OCI-LY3 (cell line): ENCODE measurements around the gene MTFMT.
"Not testable (repeated sequence)": the region's sequence is repeated elsewhere in the genome, so short reads cannot be mapped to it uniquely, and the experiment has no call there.

Experiments
- H2AFZ ChIP-seq: fragments of 200-600, 300-600 bp; shearing (Covaris generic); 2 replicates; pipeline ENCODE4 v1.6.0; 2014; ENCODE audit warnings: antibody characterized with exemption, low read depth, low read length
- H3K27ac ChIP-seq: fragments of 200-600, 300-600 bp; sonication (generic); 2 replicates; pipeline ENCODE4 v1.5.1; 2014; ENCODE audit warnings: mild to moderate bottlenecking, low read length, moderate library complexity, mixed read lengths
- H3K27me3 ChIP-seq: fragments of 200-600, 300-600 bp; sonication (generic); 2 replicates; pipeline ENCODE4 v1.6.1; 2014; ENCODE audit warnings: low read depth, low read length, mixed read lengths
- H3K36me3 ChIP-seq: fragments of 200-600, 300-600 bp; sonication (generic); replicated peaks from 2 replicates; pipeline ENCODE3; 2014; ENCODE audit warnings: low read depth, low read length, mixed read lengths
- H3K4me1 ChIP-seq: fragments of 300-600, 200-600 bp; sonication (generic); 2 replicates; pipeline ENCODE4 v1.6.1; 2014; ENCODE audit warnings: low read length, mixed read lengths
- H3K4me2 ChIP-seq: fragments of 200-600, 300-600 bp; sonication (generic); 2 replicates; pipeline ENCODE4 v1.6.1; 2014; ENCODE audit warnings: low read length, mixed read lengths
- H3K4me3 ChIP-seq: fragments of 300-600, 200-600 bp; sonication (generic); 2 replicates; pipeline ENCODE4 v1.5.1; 2014; ENCODE audit warnings: antibody characterized with exemption, mild to moderate bottlenecking, low read length, moderate library complexity
- H3K79me2 ChIP-seq: fragments of 300-600, 200-600 bp; shearing (Covaris generic); 2 replicates; pipeline ENCODE4 v1.6.1; 2014; ENCODE audit warnings: mild to moderate bottlenecking, low read length, mixed read lengths
- H3K9ac ChIP-seq: fragments of 300-600, 200-600 bp; shearing (Covaris generic); 2 replicates; pipeline ENCODE4 v1.6.0; 2014; ENCODE audit warnings: mild to moderate bottlenecking, low read length, moderate library complexity
- H3K9me3 ChIP-seq: fragments of 200-600, 300-600 bp; shearing (Covaris generic); 2 replicates; pipeline ENCODE4 v1.6.1; 2014; ENCODE audit warnings: low read length, mixed read lengths; ENCODE audit not compliant: insufficient read depth
- H4K20me1 ChIP-seq: fragments of 200-600, 300-600 bp; sonication (generic); 2 replicates; pipeline ENCODE4 v1.6.1; 2016; ENCODE audit warnings: low read length, mixed read lengths; ENCODE audit not compliant: insufficient read depth
- CTCF ChIP-seq: fragments of 200-600, 300-600 bp; sonication (generic); IDR thresholded peaks from 2 replicates; pipeline ENCODE4 v1.5.1; 2014; ENCODE audit warnings: antibody characterized with exemption, low read length, low read depth
- EZH2phosphoT487 ChIP-seq: fragments of 200-600 bp; shearing (Covaris generic); IDR thresholded peaks from 2 replicates; pipeline ENCODE4 v1.6.1; 2018; ENCODE audit warnings: antibody characterized with exemption, mixed run types, low read depth

The MTFMT gene

GRCh38 chr15:65020419-65020818 is 9.0 kb downstream of the MTFMT start:
- Histone ChIP-seq H4K20me1 (no peaks in the 10 kb centered on the region), H3K9me3 (no peaks in the 10 kb centered on the region), H2AFZ (no peak overlapping the region), H3K79me2 (no peaks in the 10 kb centered on the region), H3K9ac (no peak overlapping the region), H3K4me2 (no peak overlapping the region), H3K4me3 (no peak overlapping the region), H3K4me1 (no peaks in the 10 kb centered on the region), H3K27ac (no peak overlapping the region), H3K27me3 (no peaks in the 10 kb centered on the region), H3K36me3 (peaks cover 55% of the 10 kb centered on the region)
- TF ChIP-seq CTCF (no peak), EZH2phosphoT487 (no peak)

- not testable (repeated sequence) for H3K4me3 ChIP-seq, H3K27me3 ChIP-seq, H3K27ac ChIP-seq, H3K4me1 ChIP-seq, H3K9ac ChIP-seq, H3K4me2 ChIP-seq, H3K79me2 ChIP-seq, H2AFZ ChIP-seq, H4K20me1 ChIP-seq, H3K9me3 ChIP-seq
- H3K36me3 ChIP-seq = peaks cover 41% of the 10 kb centered on the region
Observed at GRCh38 chr15:65011198-65011597, 18.2 kb downstream of the MTFMT start.

GRCh38 chr15:65008983-65009382 is 20.5 kb downstream of the MTFMT start:
- no peak overlapping the region for H3K4me2 ChIP-seq
- no peaks in the 10 kb centered on the region for H3K9me3 ChIP-seq
- H4K20me1 ChIP-seq = no peaks in the 10 kb centered on the region
- no peaks in the 10 kb centered on the region for H3K4me1 ChIP-seq
- TF ChIP-seq EZH2phosphoT487 (no peak), CTCF (peak; percentile 49)
- no peak overlapping the region for H3K27ac ChIP-seq
- peaks cover 24% of the 10 kb centered on the region for H3K36me3 ChIP-seq
- no peaks in the 10 kb centered on the region for H3K27me3 ChIP-seq
- H3K4me3 ChIP-seq = no peak overlapping the region
- no peak overlapping the region for H3K9ac ChIP-seq
- H2AFZ ChIP-seq = no peak overlapping the region
- H3K79me2 ChIP-seq = no peaks in the 10 kb centered on the region

GRCh38 chr15:65006876-65007275 is 22.6 kb downstream of the MTFMT start:
- Histone ChIP-seq H3K27ac (no peak overlapping the region), H4K20me1 (no peaks in the 10 kb centered on the region), H3K9ac (no peak overlapping the region), H3K79me2 (no peaks in the 10 kb centered on the region), H3K27me3 (no peaks in the 10 kb centered on the region), H2AFZ (no peak overlapping the region), H3K4me3 (no peak overlapping the region), H3K9me3 (no peaks in the 10 kb centered on the region), H3K36me3 (peaks cover 13% of the 10 kb centered on the region), H3K4me2 (no peak overlapping the region), H3K4me1 (no peaks in the 10 kb centered on the region)
- TF ChIP-seq EZH2phosphoT487 = no peak
- TF ChIP-seq CTCF = no peak

DNA sequence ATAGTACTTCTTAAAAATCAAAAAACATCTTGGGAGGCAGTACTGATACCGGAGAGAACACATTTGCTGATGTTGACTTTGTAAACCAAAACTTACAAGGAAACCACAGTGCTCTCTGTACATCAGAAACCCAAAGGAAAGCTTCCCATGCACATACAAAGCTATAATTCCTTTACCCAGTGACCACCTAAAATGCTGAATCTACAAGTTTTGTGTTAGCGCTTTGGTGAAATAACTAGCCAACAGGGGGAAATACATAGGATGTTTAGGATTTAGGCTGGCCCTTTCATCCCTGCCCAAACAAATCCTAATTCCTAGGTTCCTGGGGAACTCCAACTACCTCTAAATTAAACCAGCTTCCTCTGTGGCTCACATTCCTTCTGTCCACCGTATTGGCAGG is 24.4 kb downstream of the MTFMT start:
- H3K4me2 ChIP-seq = no peak overlapping the region
- H3K9ac ChIP-seq = no peak overlapping the region
- no peaks in the 10 kb centered on the region for H3K27me3 ChIP-seq
- H3K36me3 ChIP-seq = peaks cover 8% of the 10 kb centered on the region
- no peaks in the 10 kb centered on the region for H4K20me1 ChIP-seq
- no peak overlapping the region for H3K4me3 ChIP-seq
- H2AFZ ChIP-seq = no peak overlapping the region
- no peaks in the 10 kb centered on the region for H3K4me1 ChIP-seq
- TF ChIP-seq CTCF (no peak), EZH2phosphoT487 (no peak)
- no peak overlapping the region for H3K27ac ChIP-seq
- H3K9me3 ChIP-seq = no peaks in the 10 kb centered on the region
- H3K79me2 ChIP-seq = no peaks in the 10 kb centered on the region
